Measurements from ENCODE around the gene DMRT2. TPM values are rescaled to one million over a fixed set of nuclear protein-coding genes. Genes with fewer than 3 reads are reported as not detected.

Gene DMRT2
- total RNA-seq, 1 donor from 2014 or later = 0.31 TPM

GRCh38 chr9:1065130-1065529 lies 15.0 kb downstream of the DMRT2 start:
- Mint-ChIP-seq H3K4me1 (ENCODE audit: unreplicated experiment) (no peaks in the 10 kb centered on the region), H3K9me3 (ENCODE audit: unreplicated experiment) (no peaks in the 10 kb centered on the region)
- TF ChIP-seq, protein P1, sequence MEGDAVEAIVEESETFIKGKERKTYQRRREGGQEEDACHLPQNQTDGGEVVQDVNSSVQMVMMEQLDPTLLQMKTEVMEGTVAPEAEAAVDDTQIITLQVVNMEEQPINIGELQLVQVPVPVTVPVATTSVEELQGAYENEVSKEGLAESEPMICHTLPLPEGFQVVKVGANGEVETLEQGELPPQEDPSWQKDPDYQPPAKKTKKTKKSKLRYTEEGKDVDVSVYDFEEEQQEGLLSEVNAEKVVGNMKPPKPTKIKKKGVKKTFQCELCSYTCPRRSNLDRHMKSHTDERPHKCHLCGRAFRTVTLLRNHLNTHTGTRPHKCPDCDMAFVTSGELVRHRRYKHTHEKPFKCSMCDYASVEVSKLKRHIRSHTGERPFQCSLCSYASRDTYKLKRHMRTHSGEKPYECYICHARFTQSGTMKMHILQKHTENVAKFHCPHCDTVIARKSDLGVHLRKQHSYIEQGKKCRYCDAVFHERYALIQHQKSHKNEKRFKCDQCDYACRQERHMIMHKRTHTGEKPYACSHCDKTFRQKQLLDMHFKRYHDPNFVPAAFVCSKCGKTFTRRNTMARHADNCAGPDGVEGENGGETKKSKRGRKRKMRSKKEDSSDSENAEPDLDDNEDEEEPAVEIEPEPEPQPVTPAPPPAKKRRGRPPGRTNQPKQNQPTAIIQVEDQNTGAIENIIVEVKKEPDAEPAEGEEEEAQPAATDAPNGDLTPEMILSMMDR (IDR thresholded peaks at IDR 0.05; ENCODE audit: unreplicated experiment) = no peak

DNA sequence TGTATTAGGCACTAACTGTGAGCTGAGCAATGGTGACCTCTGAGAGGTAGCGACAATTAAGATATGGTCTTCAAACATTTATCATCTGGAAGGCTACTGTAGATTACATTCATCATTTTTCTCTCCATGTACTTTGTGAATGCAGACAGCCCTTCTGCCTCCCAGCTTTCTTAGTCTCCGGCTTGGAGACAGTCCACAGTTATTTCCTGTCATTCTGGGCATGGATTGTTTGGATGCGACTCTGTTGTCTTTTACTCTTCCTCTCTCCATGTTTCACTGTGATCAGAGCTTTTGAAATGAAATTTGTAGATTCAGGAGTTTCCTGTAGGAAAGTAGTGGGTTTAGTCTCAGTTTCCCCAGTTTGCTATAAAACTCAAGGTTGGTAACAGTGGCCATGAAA lies 20.5 kb downstream of the DMRT2 start:
- H3K36me3 Mint-ChIP-seq (ENCODE audit: low read depth, unreplicated experiment) = no peaks in the 10 kb centered on the region
- TF ChIP-seq, protein P1 (IDR thresholded peaks at IDR 0.05; ENCODE audit: unreplicated experiment) = no peak
- no peaks in the 10 kb centered on the region for H3K27me3 Mint-ChIP-seq (ENCODE audit: unreplicated experiment)
- peaks cover 5% of the 10 kb centered on the region for H3K4me1 Mint-ChIP-seq (ENCODE audit: unreplicated experiment)
- no peaks in the 10 kb centered on the region for H3K9me3 Mint-ChIP-seq (ENCODE audit: unreplicated experiment)
- no peak for DNase-seq (ENCODE audit: low spot score)
- no peak overlapping the region for H3K4me3 Mint-ChIP-seq (ENCODE audit: unreplicated experiment)
- H3K27ac Mint-ChIP-seq (ENCODE audit: unreplicated experiment) = peak overlapping the region; percentile 16

More at GRCh38 chr9:1065130-1065529, 15.0 kb downstream of the DMRT2 start:
- no peak overlapping the region for H3K4me3 Mint-ChIP-seq (ENCODE audit: unreplicated experiment)
- no peaks in the 10 kb centered on the region for H3K36me3 Mint-ChIP-seq (ENCODE audit: low read depth, unreplicated experiment)
- H3K27me3 Mint-ChIP-seq (ENCODE audit: unreplicated experiment) = no peaks in the 10 kb centered on the region
- no peak overlapping the region for H3K27ac Mint-ChIP-seq (ENCODE audit: unreplicated experiment)
- no peak for DNase-seq (ENCODE audit: low spot score)

GRCh38 chr9:1071730-1072129 lies 21.6 kb downstream of the DMRT2 start:
- H3K27ac Mint-ChIP-seq (ENCODE audit: unreplicated experiment) = no peak overlapping the region
- no peaks in the 10 kb centered on the region for H3K36me3 Mint-ChIP-seq (ENCODE audit: low read depth, unreplicated experiment)
- no peak overlapping the region for H3K4me3 Mint-ChIP-seq (ENCODE audit: unreplicated experiment)
- no peaks in the 10 kb centered on the region for H3K9me3 Mint-ChIP-seq (ENCODE audit: unreplicated experiment)
- no peak for DNase-seq (ENCODE audit: low spot score)
- TF ChIP-seq, protein P1 (IDR thresholded peaks at IDR 0.05; ENCODE audit: unreplicated experiment) = no peak
- H3K4me1 Mint-ChIP-seq (ENCODE audit: unreplicated experiment) = peaks cover 5% of the 10 kb centered on the region
- no peaks in the 10 kb centered on the region for H3K27me3 Mint-ChIP-seq (ENCODE audit: unreplicated experiment)

DNA sequence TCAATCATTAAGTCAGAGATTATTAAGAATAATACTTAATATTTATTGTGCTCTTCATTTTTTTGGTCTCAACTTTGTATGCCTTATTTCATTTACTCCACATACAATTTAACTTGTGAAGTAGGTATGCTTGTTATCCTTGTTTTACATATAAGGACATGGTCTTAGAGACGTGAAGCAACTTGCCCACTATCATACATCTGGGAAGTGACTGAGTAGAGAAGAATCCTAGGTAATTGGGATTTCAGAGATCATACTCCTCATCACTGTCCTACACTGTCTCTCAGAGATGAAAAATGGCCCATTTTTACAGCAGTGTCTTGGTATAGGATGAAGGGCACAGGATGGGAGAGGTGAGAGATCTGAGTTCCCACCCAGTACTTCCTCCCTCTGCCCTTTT lies 23.3 kb downstream of the DMRT2 start:
- no peak overlapping the region for H3K27ac Mint-ChIP-seq (ENCODE audit: unreplicated experiment)
- DNase-seq (ENCODE audit: low spot score) = no peak
- no peaks in the 10 kb centered on the region for H3K36me3 Mint-ChIP-seq (ENCODE audit: low read depth, unreplicated experiment)
- H3K9me3 Mint-ChIP-seq (ENCODE audit: unreplicated experiment) = no peaks in the 10 kb centered on the region
- TF ChIP-seq, protein P1 (IDR thresholded peaks at IDR 0.05; ENCODE audit: unreplicated experiment) = no peak
- H3K4me3 Mint-ChIP-seq (ENCODE audit: unreplicated experiment) = no peak overlapping the region
- no peaks in the 10 kb centered on the region for H3K27me3 Mint-ChIP-seq (ENCODE audit: unreplicated experiment)
- H3K4me1 Mint-ChIP-seq (ENCODE audit: unreplicated experiment) = peaks cover 5% of the 10 kb centered on the region

- Mint-ChIP-seq H3K9me3 (ENCODE audit: unreplicated experiment) (no peaks in the 10 kb centered on the region), H3K4me3 (ENCODE audit: unreplicated experiment) (no peak overlapping the region), H3K27ac (ENCODE audit: unreplicated experiment) (no peak overlapping the region), H3K27me3 (ENCODE audit: unreplicated experiment) (no peaks in the 10 kb centered on the region), H3K4me1 (ENCODE audit: unreplicated experiment) (no peaks in the 10 kb centered on the region), H3K36me3 (ENCODE audit: low read depth, unreplicated experiment) (no peaks in the 10 kb centered on the region)
- TF ChIP-seq, protein P1 (IDR thresholded peaks at IDR 0.05; ENCODE audit: unreplicated experiment) = no peak
- DNase-seq (ENCODE audit: low spot score) = no peak
Measured at GRCh38 chr9:1077616-1078015, 27.5 kb downstream of the DMRT2 start.

Data from endothelial cell (in vitro differentiated cells).